ENCODE data around the gene LPCAT1.

The LPCAT1 gene

DNA sequence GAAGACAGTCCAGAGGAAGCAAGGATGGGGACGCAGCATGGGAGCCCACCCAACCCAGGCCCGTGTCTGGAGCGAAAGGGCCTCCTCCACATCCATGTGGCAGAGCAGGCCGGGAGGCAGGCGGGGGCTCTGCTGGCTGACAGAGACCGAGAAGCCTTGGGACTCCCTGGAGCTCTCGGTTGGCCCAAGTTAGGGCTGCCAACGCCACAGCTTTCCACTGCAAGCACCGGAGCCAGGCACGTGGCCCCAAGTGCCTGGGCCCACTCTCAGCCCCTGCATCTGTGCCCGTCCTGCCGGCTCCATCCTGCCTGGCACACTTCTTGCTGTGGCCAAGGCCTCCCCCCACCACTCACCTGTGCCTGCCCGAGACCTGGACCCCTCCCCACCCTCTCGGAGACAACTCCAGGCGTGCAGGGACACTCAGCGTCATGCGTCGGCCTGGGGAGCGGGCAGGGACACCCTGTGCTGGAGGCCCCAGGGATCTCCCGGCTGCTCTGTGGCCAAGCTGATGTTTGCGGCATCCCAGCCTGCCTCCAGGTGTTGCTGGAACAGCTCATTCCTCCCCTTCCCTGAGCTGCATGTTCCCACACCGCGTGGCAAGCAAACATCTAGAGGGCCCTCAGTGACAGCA, 110.0 kb downstream of the LPCAT1 start (continued):
- no peak for TF ChIP-seq CREB5 (CRISPR knock-in tag; IDR thresholded peaks at IDR 0.05; ENCODE audit: low read depth)
- TF ChIP-seq TOX (CRISPR knock-in tag; IDR thresholded peaks at IDR 0.05; ENCODE audit: borderline replicate concordance), result no peak

- no peak for TF ChIP-seq POU6F1 (CRISPR knock-in tag; IDR thresholded peaks at IDR 0.05; ENCODE audit: borderline replicate concordance, low read depth)
- no peak for TF ChIP-seq PATZ1 (CRISPR knock-in tag; IDR thresholded peaks at IDR 0.05; ENCODE audit: borderline replicate concordance)
- TF ChIP-seq, protein P1, sequence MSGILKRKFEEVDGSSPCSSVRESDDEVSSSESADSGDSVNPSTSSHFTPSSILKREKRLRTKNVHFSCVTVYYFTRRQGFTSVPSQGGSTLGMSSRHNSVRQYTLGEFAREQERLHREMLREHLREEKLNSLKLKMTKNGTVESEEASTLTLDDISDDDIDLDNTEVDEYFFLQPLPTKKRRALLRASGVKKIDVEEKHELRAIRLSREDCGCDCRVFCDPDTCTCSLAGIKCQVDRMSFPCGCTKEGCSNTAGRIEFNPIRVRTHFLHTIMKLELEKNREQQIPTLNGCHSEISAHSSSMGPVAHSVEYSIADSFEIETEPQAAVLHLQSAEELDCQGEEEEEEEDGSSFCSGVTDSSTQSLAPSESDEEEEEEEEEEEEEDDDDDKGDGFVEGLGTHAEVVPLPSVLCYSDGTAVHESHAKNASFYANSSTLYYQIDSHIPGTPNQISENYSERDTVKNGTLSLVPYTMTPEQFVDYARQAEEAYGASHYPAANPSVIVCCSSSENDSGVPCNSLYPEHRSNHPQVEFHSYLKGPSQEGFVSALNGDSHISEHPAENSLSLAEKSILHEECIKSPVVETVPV (CRISPR knock-in tag; IDR thresholded peaks at IDR 0.05), result no peak
- TF ChIP-seq TCF4 (CRISPR knock-in tag; IDR thresholded peaks at IDR 0.05; ENCODE audit: borderline replicate concordance), result no peak
- no peak for TF ChIP-seq ZNF70 (CRISPR knock-in tag; IDR thresholded peaks at IDR 0.05)
- TF ChIP-seq TOX (CRISPR knock-in tag; IDR thresholded peaks at IDR 0.05; ENCODE audit: borderline replicate concordance), result no peak
- TF ChIP-seq ZNF565 (CRISPR knock-in tag; conservative IDR thresholded peaks at IDR 0.05; ENCODE audit: low read depth), result no peak
- TF ChIP-seq, protein P2, sequence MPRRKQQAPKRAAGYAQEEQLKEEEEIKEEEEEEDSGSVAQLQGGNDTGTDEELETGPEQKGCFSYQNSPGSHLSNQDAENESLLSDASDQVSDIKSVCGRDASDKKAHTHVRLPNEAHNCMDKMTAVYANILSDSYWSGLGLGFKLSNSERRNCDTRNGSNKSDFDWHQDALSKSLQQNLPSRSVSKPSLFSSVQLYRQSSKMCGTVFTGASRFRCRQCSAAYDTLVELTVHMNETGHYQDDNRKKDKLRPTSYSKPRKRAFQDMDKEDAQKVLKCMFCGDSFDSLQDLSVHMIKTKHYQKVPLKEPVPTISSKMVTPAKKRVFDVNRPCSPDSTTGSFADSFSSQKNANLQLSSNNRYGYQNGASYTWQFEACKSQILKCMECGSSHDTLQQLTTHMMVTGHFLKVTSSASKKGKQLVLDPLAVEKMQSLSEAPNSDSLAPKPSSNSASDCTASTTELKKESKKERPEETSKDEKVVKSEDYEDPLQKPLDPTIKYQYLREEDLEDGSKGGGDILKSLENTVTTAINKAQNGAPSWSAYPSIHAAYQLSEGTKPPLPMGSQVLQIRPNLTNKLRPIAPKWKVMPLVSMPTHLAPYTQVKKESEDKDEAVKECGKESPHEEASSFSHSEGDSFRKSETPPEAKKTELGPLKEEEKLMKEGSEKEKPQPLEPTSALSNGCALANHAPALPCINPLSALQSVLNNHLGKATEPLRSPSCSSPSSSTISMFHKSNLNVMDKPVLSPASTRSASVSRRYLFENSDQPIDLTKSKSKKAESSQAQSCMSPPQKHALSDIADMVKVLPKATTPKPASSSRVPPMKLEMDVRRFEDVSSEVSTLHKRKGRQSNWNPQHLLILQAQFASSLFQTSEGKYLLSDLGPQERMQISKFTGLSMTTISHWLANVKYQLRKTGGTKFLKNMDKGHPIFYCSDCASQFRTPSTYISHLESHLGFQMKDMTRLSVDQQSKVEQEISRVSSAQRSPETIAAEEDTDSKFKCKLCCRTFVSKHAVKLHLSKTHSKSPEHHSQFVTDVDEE (CRISPR knock-in tag; IDR thresholded peaks at IDR 0.05), result no peak
- no peak for ATAC-seq
These were observed 110.5 kb downstream of the LPCAT1 start for GRCh38 chr5:1413211-1413610.

GRCh38 chr5:1412621-1413020, 111.1 kb downstream of the LPCAT1 start:
- no peak for ATAC-seq
- TF ChIP-seq, protein P2 (CRISPR knock-in tag; IDR thresholded peaks at IDR 0.05), result no peak
- TF ChIP-seq ZNF70 (CRISPR knock-in tag; IDR thresholded peaks at IDR 0.05) (no peak), ARNTL (CRISPR knock-in tag; IDR thresholded peaks at IDR 0.05; ENCODE audit: borderline replicate concordance, low read depth) (no peak), TOX (CRISPR knock-in tag; IDR thresholded peaks at IDR 0.05; ENCODE audit: borderline replicate concordance) (no peak), CREB5 (CRISPR knock-in tag; IDR thresholded peaks at IDR 0.05; ENCODE audit: low read depth) (no peak), POU6F1 (CRISPR knock-in tag; IDR thresholded peaks at IDR 0.05; ENCODE audit: borderline replicate concordance, low read depth) (no peak), ZNF8 (CRISPR knock-in tag; IDR thresholded peaks at IDR 0.05) (no peak), ISL1 (CRISPR knock-in tag; IDR thresholded peaks at IDR 0.05) (no peak), GLIS3 (CRISPR knock-in tag; IDR thresholded peaks at IDR 0.05) (no peak), ZFP30 (CRISPR knock-in tag; IDR thresholded peaks at IDR 0.05) (no peak), ZC3H10 (CRISPR knock-in tag; IDR thresholded peaks at IDR 0.05) (no peak), BACH2 (CRISPR knock-in tag; IDR thresholded peaks at IDR 0.05; ENCODE audit: borderline replicate concordance) (no peak), ZNF565 (CRISPR knock-in tag; conservative IDR thresholded peaks at IDR 0.05; ENCODE audit: low read depth) (no peak)
- TF ChIP-seq, protein P1 (CRISPR knock-in tag; IDR thresholded peaks at IDR 0.05), result no peak
